ENCODE data around the gene SOX6.

DNA sequence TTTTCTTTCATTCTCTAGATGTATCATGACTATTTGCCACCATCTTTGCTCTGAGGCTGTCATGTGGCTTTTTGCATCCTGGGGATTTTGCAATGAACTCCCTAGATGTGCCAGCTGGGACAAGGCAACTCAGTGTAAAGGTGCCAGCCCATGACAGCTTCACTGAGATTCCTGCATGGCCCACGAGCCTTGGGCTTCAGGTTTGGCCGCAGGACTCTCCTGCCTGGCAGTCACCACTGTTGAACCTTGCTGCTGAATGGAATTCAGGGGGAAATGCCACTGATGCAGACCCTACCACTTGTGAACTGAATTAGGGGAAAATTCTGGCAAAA lies 385.2 kb downstream of the SOX6 start:
- TF ChIP-seq, protein P1, sequence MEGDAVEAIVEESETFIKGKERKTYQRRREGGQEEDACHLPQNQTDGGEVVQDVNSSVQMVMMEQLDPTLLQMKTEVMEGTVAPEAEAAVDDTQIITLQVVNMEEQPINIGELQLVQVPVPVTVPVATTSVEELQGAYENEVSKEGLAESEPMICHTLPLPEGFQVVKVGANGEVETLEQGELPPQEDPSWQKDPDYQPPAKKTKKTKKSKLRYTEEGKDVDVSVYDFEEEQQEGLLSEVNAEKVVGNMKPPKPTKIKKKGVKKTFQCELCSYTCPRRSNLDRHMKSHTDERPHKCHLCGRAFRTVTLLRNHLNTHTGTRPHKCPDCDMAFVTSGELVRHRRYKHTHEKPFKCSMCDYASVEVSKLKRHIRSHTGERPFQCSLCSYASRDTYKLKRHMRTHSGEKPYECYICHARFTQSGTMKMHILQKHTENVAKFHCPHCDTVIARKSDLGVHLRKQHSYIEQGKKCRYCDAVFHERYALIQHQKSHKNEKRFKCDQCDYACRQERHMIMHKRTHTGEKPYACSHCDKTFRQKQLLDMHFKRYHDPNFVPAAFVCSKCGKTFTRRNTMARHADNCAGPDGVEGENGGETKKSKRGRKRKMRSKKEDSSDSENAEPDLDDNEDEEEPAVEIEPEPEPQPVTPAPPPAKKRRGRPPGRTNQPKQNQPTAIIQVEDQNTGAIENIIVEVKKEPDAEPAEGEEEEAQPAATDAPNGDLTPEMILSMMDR (IDR thresholded peaks at IDR 0.05) = no peak
- TF ChIP-seq POLR2A (IDR thresholded peaks at IDR 0.05) = no peak
